ENCODE data around the gene PAQR8. TPM values are rescaled to one million over a fixed set of nuclear protein-coding genes. Genes with fewer than 3 reads are reported as not detected.

PAQR8 gene
- total and polyA plus RNA-seq, 2 of the 13 experiments (the other 11 are each of a cell fraction or from before 2014, with no cell fraction given): 37.7 to 50.7 TPM

GRCh38 chr6:52363228-52363867 is 1.4 kb downstream of the PAQR8 start (continued):
- no peak for TF ChIP-seq HMGA1 (CRISPR knock-in tag; conservative IDR thresholded peaks at IDR 0.05)
- no peak for TF ChIP-seq BORCS8-MEF2B (CRISPR knock-in tag; IDR thresholded peaks at IDR 0.05)
- 0 out of 2 replicates have a peak, but pooled peaks have one; percentile 14 for TF ChIP-seq ZNF430 (CRISPR knock-in tag; IDR thresholded peaks at IDR 0.05)
- TF ChIP-seq ELK4 (CRISPR knock-in tag; IDR thresholded peaks at IDR 0.05; ENCODE audit: borderline replicate concordance): no peak
- TF ChIP-seq ZNF564 (CRISPR knock-in tag; IDR thresholded peaks at IDR 0.05): no peak
- TF ChIP-seq ZNF431 (CRISPR knock-in tag; IDR thresholded peaks at IDR 0.05; ENCODE audit: borderline replicate concordance, low read depth): no peak
- TF ChIP-seq, protein P1, sequence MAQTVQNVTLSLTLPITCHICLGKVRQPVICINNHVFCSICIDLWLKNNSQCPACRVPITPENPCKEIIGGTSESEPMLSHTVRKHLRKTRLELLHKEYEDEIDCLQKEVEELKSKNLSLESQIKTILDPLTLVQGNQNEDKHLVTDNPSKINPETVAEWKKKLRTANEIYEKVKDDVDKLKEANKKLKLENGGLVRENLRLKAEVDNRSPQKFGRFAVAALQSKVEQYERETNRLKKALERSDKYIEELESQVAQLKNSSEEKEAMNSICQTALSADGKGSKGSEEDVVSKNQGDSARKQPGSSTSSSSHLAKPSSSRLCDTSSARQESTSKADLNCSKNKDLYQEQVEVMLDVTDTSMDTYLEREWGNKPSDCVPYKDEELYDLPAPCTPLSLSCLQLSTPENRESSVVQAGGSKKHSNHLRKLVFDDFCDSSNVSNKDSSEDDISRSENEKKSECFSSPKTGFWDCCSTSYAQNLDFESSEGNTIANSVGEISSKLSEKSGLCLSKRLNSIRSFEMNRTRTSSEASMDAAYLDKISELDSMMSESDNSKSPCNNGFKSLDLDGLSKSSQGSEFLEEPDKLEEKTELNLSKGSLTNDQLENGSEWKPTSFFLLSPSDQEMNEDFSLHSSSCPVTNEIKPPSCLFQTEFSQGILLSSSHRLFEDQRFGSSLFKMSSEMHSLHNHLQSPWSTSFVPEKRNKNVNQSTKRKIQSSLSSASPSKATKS (CRISPR knock-in tag; IDR thresholded peaks at IDR 0.05): no peak
- no peak for TF ChIP-seq ATM (IDR thresholded peaks at IDR 0.05; ENCODE audit: borderline replicate concordance)
- TF ChIP-seq MEIS1 (CRISPR knock-in tag; IDR thresholded peaks at IDR 0.05; ENCODE audit: borderline replicate concordance): no peak
- TF ChIP-seq ZNF772 (CRISPR knock-in tag; IDR thresholded peaks at IDR 0.05): no peak
- TF ChIP-seq, protein P2, sequence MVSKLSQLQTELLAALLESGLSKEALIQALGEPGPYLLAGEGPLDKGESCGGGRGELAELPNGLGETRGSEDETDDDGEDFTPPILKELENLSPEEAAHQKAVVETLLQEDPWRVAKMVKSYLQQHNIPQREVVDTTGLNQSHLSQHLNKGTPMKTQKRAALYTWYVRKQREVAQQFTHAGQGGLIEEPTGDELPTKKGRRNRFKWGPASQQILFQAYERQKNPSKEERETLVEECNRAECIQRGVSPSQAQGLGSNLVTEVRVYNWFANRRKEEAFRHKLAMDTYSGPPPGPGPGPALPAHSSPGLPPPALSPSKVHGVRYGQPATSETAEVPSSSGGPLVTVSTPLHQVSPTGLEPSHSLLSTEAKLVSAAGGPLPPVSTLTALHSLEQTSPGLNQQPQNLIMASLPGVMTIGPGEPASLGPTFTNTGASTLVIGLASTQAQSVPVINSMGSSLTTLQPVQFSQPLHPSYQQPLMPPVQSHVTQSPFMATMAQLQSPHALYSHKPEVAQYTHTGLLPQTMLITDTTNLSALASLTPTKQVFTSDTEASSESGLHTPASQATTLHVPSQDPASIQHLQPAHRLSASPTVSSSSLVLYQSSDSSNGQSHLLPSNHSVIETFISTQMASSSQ (IDR thresholded peaks at IDR 0.05; ENCODE audit: low read depth): no peak
- TF ChIP-seq, protein P2 (CRISPR knock-in tag; IDR thresholded peaks at IDR 0.05; ENCODE audit: borderline replicate concordance): no peak; the same call in 1 of the 2 replicates
- no peak for TF ChIP-seq ZFAT (CRISPR knock-in tag; conservative IDR thresholded peaks at IDR 0.05)
- TF ChIP-seq HOXA9 (CRISPR knock-in tag; IDR thresholded peaks at IDR 0.05; ENCODE audit: borderline replicate concordance): no peak
- no peak for TF ChIP-seq ZNF510 (CRISPR knock-in tag; IDR thresholded peaks at IDR 0.05; ENCODE audit: low read depth)
- no peak for TF ChIP-seq ZFX (CRISPR knock-in tag; IDR thresholded peaks at IDR 0.05; ENCODE audit: low read depth)
- TF ChIP-seq ZBTB8A (CRISPR knock-in tag; IDR thresholded peaks at IDR 0.05; ENCODE audit: borderline replicate concordance, low read depth): no peak
- TF ChIP-seq, protein P3, sequence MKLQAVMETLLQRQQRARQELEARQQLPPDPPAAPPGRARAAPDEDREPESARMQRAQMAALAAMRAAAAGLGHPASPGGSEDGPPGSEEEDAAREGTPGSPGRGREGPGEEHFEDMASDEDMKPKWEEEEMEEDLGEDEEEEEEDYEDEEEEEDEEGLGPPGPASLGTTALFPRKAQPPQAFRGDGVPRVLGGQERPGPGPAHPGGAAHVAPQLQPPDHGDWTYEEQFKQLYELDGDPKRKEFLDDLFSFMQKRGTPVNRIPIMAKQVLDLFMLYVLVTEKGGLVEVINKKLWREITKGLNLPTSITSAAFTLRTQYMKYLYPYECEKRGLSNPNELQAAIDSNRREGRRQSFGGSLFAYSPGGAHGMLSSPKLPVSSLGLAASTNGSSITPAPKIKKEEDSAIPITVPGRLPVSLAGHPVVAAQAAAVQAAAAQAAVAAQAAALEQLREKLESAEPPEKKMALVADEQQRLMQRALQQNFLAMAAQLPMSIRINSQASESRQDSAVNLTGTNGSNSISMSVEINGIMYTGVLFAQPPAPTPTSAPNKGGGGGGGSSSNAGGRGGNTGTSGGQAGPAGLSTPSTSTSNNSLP (IDR thresholded peaks at IDR 0.05; ENCODE audit: low read depth, low read length): no peak
- no peak for TF ChIP-seq ZNF670 (CRISPR knock-in tag; IDR thresholded peaks at IDR 0.05; ENCODE audit: borderline replicate concordance)
- TF ChIP-seq ZNF34 (CRISPR knock-in tag; IDR thresholded peaks at IDR 0.05; ENCODE audit: borderline replicate concordance): no peak
- TF ChIP-seq ZNF557 (CRISPR knock-in tag; IDR thresholded peaks at IDR 0.05): no peak
